PC-3 (cell line): ENCODE results near the gene TMEM163. TPM values are rescaled to one million over a fixed set of nuclear protein-coding genes. Genes with fewer than 3 reads are reported as not detected.

Experiments
- ATAC-seq: fragments of 200-7000 bp; cut with Tn5 transposase; 2 replicates; pipeline ENCODE4 v1.9.1; 2020; ENCODE audit warnings: mild to moderate bottlenecking, moderate library complexity
- BruUV-seq: library from RNA; stranded (reverse); fragments of 400-500 nt; replicated peaks from 2 replicates; lab custom pipeline; 2021; lab: Mats Ljungman, UMichigan
- CTCF ChIA-PET: fragments of 300-600 bp; sonication (Branson Sonifier 250); formaldehyde crosslinking; loops from one replicate; lab custom pipeline; 2022; ENCODE audit warnings: antibody characterized with exemption; lab: Charles Lee
- POLR2A ChIA-PET: fragments of 300-600 bp; sonication (Branson Sonifier 250); formaldehyde crosslinking; loops from one replicate; lab custom pipeline; 2022; ENCODE audit warnings: antibody characterized with exemption; ENCODE audit not compliant: unreplicated experiment; lab: Charles Lee
- DNase-seq: peaks from one replicate; pipeline ENCODE4 v3.0.0-alpha.2; 2015
- H2AFZ ChIP-seq: fragments of 300-600 bp; sonication (generic); 2 replicates; pipeline ENCODE4 v1.6.0; 2016; ENCODE audit warnings: antibody characterized with exemption, low read length
- H3F3A ChIP-seq: fragments of 300-600 bp; sonication (generic); one replicate; pipeline ENCODE4 v1.6.0; 2017; ENCODE audit warnings: antibody characterized with exemption, low read length, control low read depth, mild to moderate bottlenecking; ENCODE audit not compliant: unreplicated experiment
- H3K27ac ChIP-seq: fragments of 300-600 bp; sonication (generic); 2 replicates; pipeline ENCODE4 v1.5.1; 2016; ENCODE audit warnings: mild to moderate bottlenecking, low read length
- H3K27me3 ChIP-seq: fragments of 300-600 bp; sonication (generic); 2 replicates; pipeline ENCODE4 v1.6.1; 2016; ENCODE audit warnings: low read length, mixed read lengths
- H3K36me3 ChIP-seq: fragments of 300-600 bp; sonication (generic); 2 replicates; pipeline ENCODE4 v1.6.1; 2016; ENCODE audit warnings: low read depth, mixed run types, low read length, mixed read lengths
- H3K4me1 ChIP-seq: fragments of 300-600 bp; sonication (generic); 2 replicates; pipeline ENCODE4 v1.5.1; 2016; ENCODE audit warnings: low read length; ENCODE audit not compliant: insufficient read depth
- H3K4me2 ChIP-seq: fragments of 300-600 bp; sonication (generic); 2 replicates; pipeline ENCODE4 v1.6.0; 2016; ENCODE audit warnings: low read length
- H3K4me3 ChIP-seq: fragments of 300-600 bp; sonication (generic); 2 replicates; pipeline ENCODE4 v1.5.1; 2016; ENCODE audit warnings: mild to moderate bottlenecking, low read length, mixed read lengths
- H3K79me2 ChIP-seq: fragments of 300-600 bp; sonication (generic); 2 replicates; pipeline ENCODE4 v1.6.1; 2017; ENCODE audit warnings: low read length, mixed read lengths
- H3K9ac ChIP-seq: fragments of 300-600 bp; sonication (generic); 2 replicates; pipeline ENCODE4 v1.6.0; 2016; ENCODE audit warnings: mild to moderate bottlenecking, low read length
- H3K9me2 ChIP-seq: fragments of 300-600 bp; sonication (generic); replicated peaks from 2 replicates; pipeline ENCODE4 v1.6.1; 2016; ENCODE audit warnings: mixed run types, low read length, mixed read lengths
- H3K9me3 ChIP-seq: fragments of 300-600 bp; sonication (generic); 2 replicates; pipeline ENCODE4 v1.6.1; 2016; ENCODE audit warnings: low read length, mixed read lengths
- H4K20me1 ChIP-seq: fragments of 300-600 bp; sonication (generic); 2 replicates; pipeline ENCODE4 v1.6.1; 2016; ENCODE audit warnings: low read length, mixed read lengths
- EZH2 ChIP-seq: fragments of 300-600 bp; sonication (generic); IDR thresholded peaks from one replicate; pipeline ENCODE4 v1.6.1; 2017; ENCODE audit warnings: antibody characterized with exemption, mild to moderate bottlenecking, low read length; ENCODE audit not compliant: unreplicated experiment
- EZH2phosphoT487 ChIP-seq: fragments of 300-600 bp; sonication (generic); IDR thresholded peaks from 2 replicates; pipeline ENCODE4 v1.6.1; 2018; ENCODE audit warnings: mild to moderate bottlenecking, antibody characterized with exemption, low read length, borderline replicate concordance
- intact Hi-C: fragments of 100-400 bp; cut with micrococcal nuclease; formaldehyde crosslinking; loops from 2 replicates; pipeline ENCODE4 v1.9.0; 2023
- total RNA-seq: library from RNA; depleted of rRNA; stranded (reverse); fragments of >200 nt; gene quantifications from 2 replicates; pipeline ENCODE4 v1.2.3, GENCODE V29; 2014
- TF ChIP-seq, protein P1 (sequence below): fragments of 300-600 bp; sonication (generic); conservative IDR thresholded peaks from 2 replicates; pipeline ENCODE4 v1.5.1; 2017; ENCODE audit warnings: antibody characterized with exemption, low read depth, mild to moderate bottlenecking, low read length

TMEM163 gene
- total RNA-seq, 1 experiment from 2014 or later, result 0.47 TPM

DNA sequence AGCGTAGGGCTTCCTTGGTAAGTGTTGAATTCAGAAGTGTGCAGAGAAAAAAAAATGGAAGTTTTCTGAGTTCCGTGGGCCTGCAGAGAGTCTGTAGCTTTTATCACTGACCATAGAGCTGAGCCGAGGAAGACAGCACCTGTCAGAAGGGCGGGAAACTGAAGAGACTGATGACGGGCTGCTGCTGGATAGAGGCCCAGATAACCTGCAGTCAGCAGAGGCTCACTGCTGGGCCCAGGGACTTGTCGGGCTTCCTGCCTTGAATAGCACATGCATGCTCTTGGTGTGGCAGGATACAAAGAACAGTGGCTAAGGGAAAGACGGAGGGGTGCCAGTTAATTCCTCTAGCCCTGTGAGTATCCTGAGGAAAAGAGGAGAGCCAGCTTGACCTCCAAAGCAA is 298.5 kb downstream of the TMEM163 start:
- Histone ChIP-seq H4K20me1 (no peaks in the 10 kb centered on the region), H3K9ac (no peak overlapping the region), H2AFZ (no peak overlapping the region), H3K4me3 (no peak overlapping the region), H3K36me3 (peaks cover 5% of the 10 kb centered on the region; the same call in 1 of the 2 replicates), H3K79me2 (no peaks in the 10 kb centered on the region), H3K4me2 (no peak overlapping the region), H3K9me2 (no peaks in the 10 kb centered on the region), H3K9me3 (no peaks in the 10 kb centered on the region), H3F3A (no peaks in the 10 kb centered on the region), H3K27ac (no peak overlapping the region), H3K27me3 (no peaks in the 10 kb centered on the region), H3K4me1 (peaks cover 5% of the 10 kb centered on the region; the same call in 1 of the 2 replicates)
- ChIA-PET POLR2A (no interaction called here), CTCF (no interaction called here)
- ATAC-seq (no peak), DNase-seq (no peak)
- intact Hi-C loops, result no loop called here
- no TSS peak for BruUV-seq
- TF ChIP-seq, protein P1, sequence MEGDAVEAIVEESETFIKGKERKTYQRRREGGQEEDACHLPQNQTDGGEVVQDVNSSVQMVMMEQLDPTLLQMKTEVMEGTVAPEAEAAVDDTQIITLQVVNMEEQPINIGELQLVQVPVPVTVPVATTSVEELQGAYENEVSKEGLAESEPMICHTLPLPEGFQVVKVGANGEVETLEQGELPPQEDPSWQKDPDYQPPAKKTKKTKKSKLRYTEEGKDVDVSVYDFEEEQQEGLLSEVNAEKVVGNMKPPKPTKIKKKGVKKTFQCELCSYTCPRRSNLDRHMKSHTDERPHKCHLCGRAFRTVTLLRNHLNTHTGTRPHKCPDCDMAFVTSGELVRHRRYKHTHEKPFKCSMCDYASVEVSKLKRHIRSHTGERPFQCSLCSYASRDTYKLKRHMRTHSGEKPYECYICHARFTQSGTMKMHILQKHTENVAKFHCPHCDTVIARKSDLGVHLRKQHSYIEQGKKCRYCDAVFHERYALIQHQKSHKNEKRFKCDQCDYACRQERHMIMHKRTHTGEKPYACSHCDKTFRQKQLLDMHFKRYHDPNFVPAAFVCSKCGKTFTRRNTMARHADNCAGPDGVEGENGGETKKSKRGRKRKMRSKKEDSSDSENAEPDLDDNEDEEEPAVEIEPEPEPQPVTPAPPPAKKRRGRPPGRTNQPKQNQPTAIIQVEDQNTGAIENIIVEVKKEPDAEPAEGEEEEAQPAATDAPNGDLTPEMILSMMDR, result no peak
- TF ChIP-seq EZH2phosphoT487, result no peak
- TF ChIP-seq EZH2, result no peak

DNA sequence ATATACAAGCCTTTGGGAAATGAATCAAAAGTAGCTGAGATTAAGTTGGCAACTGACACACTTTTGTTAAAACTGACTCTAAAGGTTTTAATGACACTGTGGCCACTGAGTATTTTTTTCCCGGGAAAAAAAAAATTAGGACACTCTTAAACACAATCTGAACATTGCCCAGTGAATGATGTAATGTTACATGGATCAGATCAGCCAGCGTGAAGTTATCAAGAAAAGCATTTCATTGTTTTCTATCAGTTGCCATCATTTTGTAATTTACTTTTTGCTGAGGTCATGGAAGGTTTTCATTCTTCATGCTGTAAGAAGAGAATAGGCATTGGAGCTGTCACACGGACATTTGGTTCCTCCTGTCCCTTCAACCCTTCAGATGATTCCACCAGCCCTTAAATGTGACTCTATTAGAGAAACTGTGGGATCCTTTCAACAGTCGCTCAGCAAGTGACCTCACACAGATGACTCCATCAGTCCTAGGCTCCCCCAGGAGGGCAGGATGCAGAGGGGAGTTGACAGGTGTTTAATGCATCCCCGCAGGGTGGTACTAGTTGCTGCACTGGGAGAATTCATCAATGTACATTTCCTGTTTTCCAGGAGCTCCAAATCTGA is 300.7 kb downstream of the TMEM163 start:
- intact Hi-C loops, result no loop called here

More for the DNA sequence above, 300.7 kb downstream of the TMEM163 start:
- Histone ChIP-seq H3K27me3 (no peaks in the 10 kb centered on the region), H3K9me3 (no peaks in the 10 kb centered on the region), H3K4me2 (no peak overlapping the region), H3K4me1 (peaks cover 5% of the 10 kb centered on the region; the same call in 1 of the 2 replicates), H3K9me2 (no peaks in the 10 kb centered on the region), H4K20me1 (no peaks in the 10 kb centered on the region), H3F3A (no peaks in the 10 kb centered on the region), H3K27ac (no peak overlapping the region), H3K79me2 (no peaks in the 10 kb centered on the region), H3K9ac (no peak overlapping the region), H2AFZ (no peak overlapping the region), H3K36me3 (peaks cover 3% of the 10 kb centered on the region; the same call in 1 of the 2 replicates), H3K4me3 (no peak overlapping the region)
- POLR2A ChIA-PET, result no interaction called here
- ATAC-seq, result no peak
- BruUV-seq, result no TSS peak
- CTCF ChIA-PET, result interaction anchor here (0.7 kb wide), 1 partner anchor 35 kb away, joined by 4 read pairs; no protein-coding TSS in a partner anchor
- no peak for DNase-seq
- TF ChIP-seq, protein P1, result no peak
- no peak for TF ChIP-seq EZH2
- TF ChIP-seq EZH2phosphoT487, result no peak
